Measurements from ENCODE around the gene SLC25A45. TPM values are rescaled to one million over a fixed set of nuclear protein-coding genes. Genes with fewer than 3 reads are reported as not detected.
"Not testable (repeated sequence)": the region's sequence is repeated elsewhere in the genome, so short reads cannot be mapped to it uniquely, and the experiment has no call there.

Gene SLC25A45
- total RNA-seq, 2 donors from 2014 or later, result 57.7 to 61.6 TPM

GRCh38 chr11:65418431-65418680, 35.9 kb upstream of the SLC25A45 start:
- no peaks in the 10 kb centered on the region for H3K9me3 ChIP-seq (ENCODE audit: control insufficient read depth, low read length, poor library complexity, severe bottlenecking)
- Mint-ChIP-seq H3K36me3 (ENCODE audit: low read depth) (peaks cover 6% of the 10 kb centered on the region), H3K4me3 (peak overlapping the region; percentile 100), H3K27ac (peak overlapping the region; percentile 100), H3K27me3 (no peaks in the 10 kb centered on the region), H3K4me1 (peaks cover 58% of the 10 kb centered on the region)
- DNase-seq (no peak), ATAC-seq (no peak)

GRCh38 chr11:65417702-65418430, 35.4 kb upstream of the SLC25A45 start:
- DNase-seq (no peak), ATAC-seq (no peak)
- H3K9me3 ChIP-seq (ENCODE audit: control insufficient read depth, low read length, poor library complexity, severe bottlenecking), result no peaks in the 10 kb centered on the region
- Mint-ChIP-seq H3K36me3 (ENCODE audit: low read depth) (peaks cover 4% of the 10 kb centered on the region), H3K4me1 (peaks cover 57% of the 10 kb centered on the region), H3K27me3 (no peaks in the 10 kb centered on the region), H3K4me3 (peak overlapping the region; percentile 100), H3K27ac (peak overlapping the region; percentile 100)

DNA sequence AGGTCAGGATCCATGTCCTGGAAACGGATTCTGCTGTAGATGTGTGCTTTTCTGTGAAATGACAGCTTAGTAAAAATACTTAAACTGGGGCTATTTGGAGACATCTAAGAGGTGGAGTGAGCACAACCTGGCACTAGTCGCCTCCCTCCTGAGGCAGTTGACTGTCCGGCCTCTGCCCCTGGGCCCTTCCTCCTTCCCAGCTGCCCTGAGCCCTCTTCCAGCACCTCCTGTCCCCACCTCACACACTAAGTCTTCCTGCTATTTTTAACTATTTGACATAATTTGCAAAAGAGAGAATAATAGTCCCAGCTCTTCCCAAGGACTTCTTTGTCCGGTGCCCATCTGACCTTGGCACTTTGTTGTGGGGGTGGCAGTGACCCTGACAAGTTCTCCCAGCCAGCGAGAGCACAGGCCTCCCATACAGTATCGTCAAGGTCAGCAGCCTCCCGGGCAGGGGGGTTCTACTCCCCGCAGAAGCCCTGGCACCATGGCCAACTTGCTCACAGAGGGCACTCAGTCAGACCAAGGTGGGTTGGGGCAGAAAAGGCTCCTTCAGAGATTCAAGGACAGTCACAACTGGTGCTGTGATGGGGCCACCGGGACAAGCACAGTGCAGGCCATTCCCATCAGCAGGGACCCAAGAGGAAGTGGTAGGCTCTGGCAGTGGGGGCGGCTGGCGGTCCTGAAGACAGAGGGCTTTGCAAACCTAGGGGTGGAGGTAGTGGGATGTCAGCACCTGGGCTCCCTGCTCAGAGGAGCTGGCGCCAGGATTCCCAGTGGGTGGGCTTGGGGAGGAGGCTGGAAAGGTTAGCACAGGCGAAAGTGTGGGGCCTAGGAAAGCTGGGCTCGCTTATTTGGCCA, 34.6 kb upstream of the SLC25A45 start:
- DNase-seq, result no peak
- Mint-ChIP-seq H3K36me3 (ENCODE audit: low read depth) (no peaks in the 10 kb centered on the region), H3K27ac (peak overlapping the region; percentile 100), H3K27me3 (no peaks in the 10 kb centered on the region), H3K4me1 (peaks cover 51% of the 10 kb centered on the region), H3K4me3 (peak overlapping the region; percentile 100)
- ATAC-seq, result no peak
- H3K9me3 ChIP-seq (ENCODE audit: control insufficient read depth, low read length, poor library complexity, severe bottlenecking), result no peaks in the 10 kb centered on the region

DNA sequence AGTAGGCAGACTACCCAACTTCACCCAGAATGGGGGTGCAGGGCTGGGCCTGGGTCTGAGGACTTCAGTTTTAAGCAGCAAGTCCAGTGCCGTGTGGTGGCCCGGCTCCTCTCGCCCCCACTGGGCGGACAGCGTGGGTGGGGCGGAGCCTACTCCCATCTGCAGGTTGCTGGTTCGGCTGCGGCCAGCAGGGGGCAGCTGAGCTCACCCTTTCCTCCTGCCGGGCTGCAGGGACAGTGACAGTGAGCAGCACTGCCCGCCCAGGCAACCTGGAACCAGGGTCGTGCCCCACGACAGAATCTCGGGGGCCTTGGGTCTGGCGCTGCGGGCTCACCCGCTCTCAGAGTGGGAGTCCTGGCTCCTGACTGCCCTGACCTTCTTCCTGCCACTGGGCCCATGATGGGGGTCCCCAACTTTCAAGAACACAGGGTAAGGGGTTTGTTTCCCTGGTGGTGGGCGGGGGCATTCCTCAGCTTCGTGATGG, 33.9 kb upstream of the SLC25A45 start:
- ATAC-seq (peak; percentile 64), DNase-seq (peak; percentile 83 to 93 (median 85))
- H3K9me3 ChIP-seq (ENCODE audit: control insufficient read depth, low read length, poor library complexity, severe bottlenecking), result no peaks in the 10 kb centered on the region
- no peaks in the 10 kb centered on the region for H3K27me3 Mint-ChIP-seq
- peak overlapping the region; percentile 100 for H3K27ac Mint-ChIP-seq
- peaks cover 48% of the 10 kb centered on the region for H3K4me1 Mint-ChIP-seq
- peak overlapping the region; percentile 100 for H3K4me3 Mint-ChIP-seq
- H3K36me3 Mint-ChIP-seq (ENCODE audit: low read depth), result no peaks in the 10 kb centered on the region

DNA sequence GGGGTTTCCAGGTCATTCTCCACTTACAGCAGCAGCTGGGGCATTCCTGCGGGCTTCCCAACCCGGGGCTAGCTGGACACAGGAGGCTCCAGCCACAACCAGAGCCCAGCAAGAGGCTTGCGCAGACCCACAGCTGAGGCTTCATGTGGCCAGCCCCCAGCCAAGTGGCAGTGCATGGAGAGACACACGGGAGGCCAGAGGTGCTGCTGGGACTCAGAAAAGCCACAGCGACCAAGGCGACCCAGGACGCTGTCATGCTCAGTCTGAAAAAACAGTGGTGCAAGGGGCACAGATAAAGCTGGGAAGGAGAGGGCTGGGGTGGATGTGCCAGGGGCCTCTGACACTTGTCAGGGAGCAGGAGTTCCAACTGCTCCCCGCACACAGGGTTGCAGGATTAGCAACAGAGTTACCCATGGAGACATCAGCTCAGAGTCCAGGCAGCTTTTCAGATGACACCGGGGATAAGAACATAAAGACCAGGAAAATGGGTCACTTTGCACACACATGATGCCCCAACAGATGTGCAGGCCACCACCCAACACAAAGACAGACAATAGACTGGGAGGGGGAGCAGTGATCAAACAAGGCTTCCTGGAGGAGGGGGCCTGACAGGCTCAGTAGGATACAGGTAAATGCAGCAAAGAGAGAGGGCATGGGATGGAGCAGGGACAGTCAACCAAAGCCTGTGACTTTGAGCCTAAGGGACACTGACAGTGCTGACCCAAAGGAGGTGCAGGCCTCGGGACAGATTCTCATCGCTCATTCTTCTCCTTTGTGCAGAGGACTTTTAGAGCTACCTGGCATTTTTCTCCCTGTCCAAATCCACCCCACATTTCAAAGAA, 33.3 kb upstream of the SLC25A45 start:
- Mint-ChIP-seq H3K36me3 (ENCODE audit: low read depth) (no peaks in the 10 kb centered on the region), H3K4me1 (peaks cover 44% of the 10 kb centered on the region), H3K27ac (peak overlapping the region; percentile 100), H3K4me3 (peak overlapping the region; percentile 100), H3K27me3 (no peaks in the 10 kb centered on the region)
- H3K9me3 ChIP-seq (ENCODE audit: control insufficient read depth, low read length, poor library complexity, severe bottlenecking), result no peaks in the 10 kb centered on the region
- DNase-seq (no peak), ATAC-seq (no peak)

GRCh38 chr11:65414776-65415498, 32.5 kb upstream of the SLC25A45 start:
- H3K27me3 Mint-ChIP-seq, result no peaks in the 10 kb centered on the region
- H3K4me1 Mint-ChIP-seq, result peaks cover 39% of the 10 kb centered on the region
- H3K27ac Mint-ChIP-seq, result peak overlapping the region; percentile 100
- no peak overlapping the region for H3K4me3 Mint-ChIP-seq
- no peaks in the 10 kb centered on the region for H3K9me3 ChIP-seq (ENCODE audit: control insufficient read depth, low read length, poor library complexity, severe bottlenecking)
- DNase-seq (no peak), ATAC-seq (no peak)
- no peaks in the 10 kb centered on the region for H3K36me3 Mint-ChIP-seq (ENCODE audit: low read depth)

DNA sequence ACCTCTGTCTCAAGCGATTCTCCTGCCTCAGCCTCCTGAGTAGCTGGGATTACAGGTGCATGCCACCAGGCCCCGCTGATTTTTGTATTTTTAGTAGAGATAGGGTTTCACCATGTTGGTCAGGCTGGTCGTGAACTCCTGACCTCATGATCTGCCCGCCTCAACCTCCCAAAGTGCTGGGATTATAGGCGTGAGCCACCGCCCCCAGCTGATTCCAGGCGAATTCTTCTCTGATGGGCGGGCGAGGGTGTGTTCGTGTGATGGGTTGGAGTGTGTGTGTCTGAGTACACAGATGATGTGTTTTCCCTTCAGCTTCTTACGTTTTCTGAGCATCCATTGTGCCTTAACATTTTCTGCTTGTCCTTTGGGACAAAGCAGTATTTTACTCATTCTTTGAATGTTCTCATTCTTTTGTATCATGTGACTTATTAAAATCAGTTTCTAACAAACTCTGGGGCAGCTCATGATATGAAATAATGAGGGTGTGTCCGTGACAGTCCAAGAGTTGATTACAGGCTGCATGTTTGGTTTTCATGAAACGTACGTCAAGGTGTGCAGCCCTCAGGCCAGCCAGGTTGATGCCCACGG, 30.7 kb upstream of the SLC25A45 start:
- H3K4me1 Mint-ChIP-seq, result peaks cover 27% of the 10 kb centered on the region
- not testable (repeated sequence) for H3K9me3 ChIP-seq (ENCODE audit: control insufficient read depth, low read length, poor library complexity, severe bottlenecking); H3K4me3 Mint-ChIP-seq; H3K27ac Mint-ChIP-seq; DNase-seq; ATAC-seq; H3K36me3 Mint-ChIP-seq (ENCODE audit: low read depth); H3K27me3 Mint-ChIP-seq

- H3K36me3 Mint-ChIP-seq (ENCODE audit: low read depth), result no peaks in the 10 kb centered on the region
- peaks cover 21% of the 10 kb centered on the region for H3K4me1 Mint-ChIP-seq
- DNase-seq (no peak), ATAC-seq (no peak)
- no peak overlapping the region for H3K27ac Mint-ChIP-seq
- H3K27me3 Mint-ChIP-seq, result no peaks in the 10 kb centered on the region
- no peak overlapping the region for H3K4me3 Mint-ChIP-seq
- H3K9me3 ChIP-seq (ENCODE audit: control insufficient read depth, low read length, poor library complexity, severe bottlenecking), result no peaks in the 10 kb centered on the region
These were observed 30.0 kb upstream of the SLC25A45 start for GRCh38 chr11:65412271-65413076.

DNA sequence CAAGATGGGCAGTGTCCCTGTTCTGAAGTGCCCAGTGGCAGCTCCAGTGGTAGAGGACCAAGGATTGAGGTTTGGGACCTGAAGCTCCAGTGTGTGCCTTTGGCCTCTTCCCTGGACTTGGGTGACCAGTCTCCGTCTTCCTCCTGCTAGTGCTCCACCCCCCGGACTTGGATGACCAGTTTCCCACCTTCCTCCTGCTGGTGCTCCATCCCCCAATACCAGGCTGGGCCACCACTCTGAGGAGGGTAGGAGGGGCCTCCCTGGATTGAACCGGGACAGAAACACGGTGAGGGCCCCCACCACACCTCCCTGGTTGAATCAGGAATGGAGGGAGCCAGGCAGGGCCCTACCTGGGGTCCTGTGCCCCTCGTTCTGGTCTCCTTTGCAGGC, 29.2 kb upstream of the SLC25A45 start:
- Mint-ChIP-seq H3K4me1 (peaks cover 13% of the 10 kb centered on the region), H3K27ac (no peak overlapping the region), H3K4me3 (no peak overlapping the region), H3K27me3 (no peaks in the 10 kb centered on the region), H3K36me3 (ENCODE audit: low read depth) (no peaks in the 10 kb centered on the region)
- DNase-seq (no peak), ATAC-seq (no peak)
- no peaks in the 10 kb centered on the region for H3K9me3 ChIP-seq (ENCODE audit: control insufficient read depth, low read length, poor library complexity, severe bottlenecking)

- peaks cover 8% of the 10 kb centered on the region for H3K4me1 Mint-ChIP-seq
- DNase-seq, result no peak
These were observed 28.7 kb upstream of the SLC25A45 start for GRCh38 chr11:65410936-65411680.

GRCh38 chr11:65404638-65405339, 22.3 kb upstream of the SLC25A45 start:
- DNase-seq (no peak), ATAC-seq (no peak)
- Mint-ChIP-seq H3K27ac (no peak overlapping the region), H3K36me3 (ENCODE audit: low read depth) (no peaks in the 10 kb centered on the region), H3K4me1 (peaks cover 2% of the 10 kb centered on the region), H3K27me3 (no peaks in the 10 kb centered on the region), H3K4me3 (no peak overlapping the region)
- H3K9me3 ChIP-seq (ENCODE audit: control insufficient read depth, low read length, poor library complexity, severe bottlenecking), result no peaks in the 10 kb centered on the region

More at GRCh38 chr11:65410936-65411680, 28.7 kb upstream of the SLC25A45 start:
- H3K27me3 Mint-ChIP-seq, result no peaks in the 10 kb centered on the region
- ATAC-seq, result no peak
- no peak overlapping the region for H3K4me3 Mint-ChIP-seq
- no peaks in the 10 kb centered on the region for H3K36me3 Mint-ChIP-seq (ENCODE audit: low read depth)
- no peak overlapping the region for H3K27ac Mint-ChIP-seq
- no peaks in the 10 kb centered on the region for H3K9me3 ChIP-seq (ENCODE audit: control insufficient read depth, low read length, poor library complexity, severe bottlenecking)

All from T-helper 17 cell (primary cell).